HepG2 (cell line): ENCODE measurements around the gene ATF3. TPM values are rescaled to one million over a fixed set of nuclear protein-coding genes. Genes with fewer than 3 reads are reported as not detected.

Experiments used
- ATAC-seq: fragments of 200-7000 bp; cut with Tn5 transposase; 3 replicates; pipeline ENCODE4 v1.9.1; 2020; ENCODE audit warnings: mild to moderate bottlenecking, moderate library complexity
- BruUV-seq: library from RNA; stranded (reverse); fragments of 400-500 nt; replicated peaks from 2 replicates; lab custom pipeline; 2021; lab: Mats Ljungman, UMichigan
- CTCF ChIA-PET: fragments of 300-600 bp; formaldehyde crosslinking; extraction: SDS; loops from one replicate; lab custom pipeline; 2021; ENCODE audit warnings: low total read pairs, inconsistent platforms, low intra/inter-chr PET ratio; lab: Yijun Ruan, JAX
- POLR2A ChIA-PET: fragments of 350-600 bp; sonication (Branson Sonifier 250); formaldehyde crosslinking; loops from one replicate; lab custom pipeline; 2020; ENCODE audit warnings: antibody characterized with exemption, inconsistent platforms; lab: Yijun Ruan, JAX
- DNase-seq: peaks from one replicate; pipeline ENCODE4 v3.0.0-alpha.2; 2015; ENCODE audit warnings: low spot score
- FAIRE-seq: peaks from 3 replicates; lab custom pipeline; 2011; peaks lifted over from hg19 to GRCh38; lab: Jason Lieb, UNC
- H2AFZ ChIP-seq: one replicate; pipeline ENCODE4 v1.6.1; 2011; ENCODE audit warnings: low read length, inconsistent platforms
- H3K27ac ChIP-seq: fragments of 300-600 bp; 3 replicates; pipeline ENCODE4 v1.8.0; 2011; ENCODE audit warnings: mixed run types, mild to moderate bottlenecking, mixed read lengths, low read length, inconsistent platforms; ENCODE audit not compliant: insufficient read depth; ENCODE audit errors: extremely low read length
- H3K27me3 ChIP-seq, 2 experiments: fragments of 200-600 bp in 1 of 2; 2 replicates in 1 of 2; 3 replicates in 1 of 2; pipeline versions ENCODE4 v1.6.0 to v1.8.0; 2011; ENCODE audit warnings: low read length in 2 of 2, mild to moderate bottlenecking in 2 of 2, moderate library complexity in 2 of 2, inconsistent platforms in 1 of 2; ENCODE audit not compliant: insufficient read depth in 2 of 2, control insufficient read depth in 1 of 2
- H3K36me3 ChIP-seq, 2 experiments: fragments of 200-600 bp in 1 of 2; replicated peaks in 1 of 2; 2 replicates in 1 of 2; 3 replicates in 1 of 2; pipeline versions ENCODE4 v1.5.1 to v1.8.0; 2011; ENCODE audit warnings: low read length in 2 of 2, inconsistent platforms in 1 of 2; ENCODE audit not compliant: insufficient read depth in 2 of 2, control insufficient read depth in 1 of 2
- H3K4me1 ChIP-seq: 2 replicates; pipeline ENCODE4 v1.5.1; 2012; ENCODE audit warnings: low read length, inconsistent platforms; ENCODE audit not compliant: insufficient read depth
- H3K4me2 ChIP-seq: 2 replicates; pipeline ENCODE4 v1.6.0; 2011; ENCODE audit warnings: low read depth, low read length, inconsistent platforms
- H3K4me3 ChIP-seq, 3 experiments: fragments of 200-600 bp in 1 of 3; sonication (generic), shearing (Covaris generic) in 1 of 3; replicated peaks in 1 of 3; 2 replicates each; pipeline ENCODE4 v1.5.1; 2011 to 2016; ENCODE audit warnings: low read length in 3 of 3, inconsistent platforms in 2 of 3, low read depth in 2 of 3, mild to moderate bottlenecking in 2 of 3, control low read depth in 1 of 3, mixed read lengths in 1 of 3; ENCODE audit not compliant: insufficient read depth in 1 of 3
- H3K79me2 ChIP-seq: one replicate; pipeline ENCODE4 v1.6.1; 2011; ENCODE audit warnings: low read length, inconsistent platforms; ENCODE audit not compliant: insufficient read depth
- H3K9ac ChIP-seq: 2 replicates; pipeline ENCODE4 v1.6.0; 2011; ENCODE audit warnings: mild to moderate bottlenecking, low read depth, low read length, inconsistent platforms; ENCODE audit not compliant: insufficient read depth
- H3K9me3 ChIP-seq: 2 replicates; pipeline ENCODE4 v1.5.1; 2012; ENCODE audit warnings: mild to moderate bottlenecking, low read length
- H4K20me1 ChIP-seq: 2 replicates; pipeline ENCODE4 v1.6.0; 2011; ENCODE audit warnings: inconsistent platforms, mild to moderate bottlenecking, low read length, moderate library complexity; ENCODE audit not compliant: insufficient read depth
- ASH2L ChIP-seq: fragments of 300-600, 200-600 bp; sonication (generic); IDR thresholded peaks from 2 replicates; pipeline ENCODE4 v1.7.0; 2017; ENCODE audit warnings: low read depth, mild to moderate bottlenecking, moderate library complexity, mixed read lengths, low read length; ENCODE audit not compliant: insufficient read length
- ELF3 ChIP-seq: IDR thresholded peaks from 2 replicates; pipeline ENCODE4 v1.6.1; 2016; ENCODE audit warnings: missing genetic modification reagents, missing compliant biosample characterization
- IKZF4 ChIP-seq: sonication (generic); formaldehyde crosslinking; IDR thresholded peaks from 2 replicates; pipeline ENCODE4 v1.5.1; 2020; ENCODE audit warnings: borderline replicate concordance, mild to moderate bottlenecking, low read depth, missing genetic modification reagents; ENCODE audit errors: not compliant biosample characterization
- KAT7 ChIP-seq: IDR thresholded peaks from 2 replicates; pipeline ENCODE4 v1.6.1; 2018; ENCODE audit warnings: borderline replicate concordance, missing compliant biosample characterization
- MLLT10 ChIP-seq: sonication (generic); formaldehyde crosslinking; IDR thresholded peaks from 2 replicates; pipeline ENCODE4 v1.4.0; 2020; ENCODE audit warnings: missing genetic modification reagents
- SMC3 ChIP-seq: IDR thresholded peaks from 2 replicates; pipeline ENCODE4 v1.6.1; 2011; ENCODE audit warnings: low read length, improper control_type of control experiment
- STAG1 ChIP-seq: sonication (generic); formaldehyde crosslinking; IDR thresholded peaks from 2 replicates; pipeline ENCODE4 v1.4.0; 2020; ENCODE audit warnings: missing genetic modification reagents
- TEAD3 ChIP-seq: optimal IDR thresholded peaks from 2 replicates; pipeline ENCODE3; 2016; ENCODE audit warnings: borderline replicate concordance
- ZNF333 ChIP-seq: sonication (generic); formaldehyde crosslinking; IDR thresholded peaks from 2 replicates; pipeline ENCODE4 v1.4.0; 2020; ENCODE audit warnings: mild to moderate bottlenecking, missing genetic modification reagents, borderline replicate concordance
- ZNF550 ChIP-seq: sonication (generic); formaldehyde crosslinking; IDR thresholded peaks from 2 replicates; pipeline ENCODE4 v1.4.0; 2020; ENCODE audit warnings: mild to moderate bottlenecking, missing genetic modification reagents, borderline replicate concordance
- ZNF616 ChIP-seq: sonication (generic); formaldehyde crosslinking; IDR thresholded peaks from 2 replicates; pipeline ENCODE4 v1.5.0; 2020; ENCODE audit warnings: low read depth, mild to moderate bottlenecking, missing genetic modification reagents
- WGBS: methylation state at CpG from one replicate; pipeline ENCODE4 v1.1.6; 2017; ENCODE audit warnings: low lambda C conversion rate; 5-methylcytosine and 5-hydroxymethylcytosine counted together
- in situ Hi-C: cut with HindIII; loops from 2 replicates; pipeline ENCODE4 v1.10.0; 2017; ENCODE audit warnings: low pct_unique_long_range_greater_than_20kb; ENCODE audit not compliant: extremely low pct_ligation_motif_present
- intact Hi-C: fragments of 100-400 bp; cut with micrococcal nuclease; formaldehyde crosslinking; loops from one replicate; pipeline ENCODE4 v1.10.0; 2022; ENCODE audit not compliant: unreplicated experiment
- polyA plus RNA-seq, 8 experiments: library from polyadenylated mRNA; depleted of rRNA in 3 of 8; stranded (reverse) in 7 of 8; unstranded in 1 of 8; fragments of >200 nt; fragmentation: Illumina TruSeq in 4 of 8; extraction: Trizol in 4 of 8; gene quantifications; 2 replicates each; pipeline versions ENCODE4 v1.2.1 to v1.2.3, GENCODE V29; 2011 to 2016; ENCODE audit warnings: low read depth in 4 of 8, missing spikeins in 1 of 8, mixed read lengths in 1 of 8; ENCODE audit not compliant: insufficient read depth in 1 of 8
- total RNA-seq, 5 experiments: library from RNA; depleted of rRNA; stranded (reverse); fragments of >200 nt; fragmentation: Illumina TruSeq; extraction: Trizol; gene quantifications; 2 replicates each; pipeline ENCODE4 v1.2.3, GENCODE V29; 2016; ENCODE audit warnings: low read depth in 1 of 5
- TF ChIP-seq, protein P1 (sequence below): sonication (generic); formaldehyde crosslinking; IDR thresholded peaks from 2 replicates; pipeline ENCODE4 v1.4.0; 2020; ENCODE audit warnings: low read depth, missing genetic modification reagents
- TF ChIP-seq, protein P2 (sequence below): sonication (generic); formaldehyde crosslinking; IDR thresholded peaks from 2 replicates; pipeline ENCODE4 v1.5.0; 2020; ENCODE audit warnings: mild to moderate bottlenecking, missing genetic modification reagents, moderate library complexity
- TF ChIP-seq, protein P3 (sequence below): sonication (generic); formaldehyde crosslinking; IDR thresholded peaks from 2 replicates; pipeline ENCODE4 v1.5.0; 2020; ENCODE audit warnings: missing genetic modification reagents
- TF ChIP-seq, protein P4 (sequence below): sonication (generic); formaldehyde crosslinking; IDR thresholded peaks from 2 replicates; pipeline ENCODE4 v1.8.0; 2022; ENCODE audit warnings: low read depth, missing genetic modification reagents

Gene ATF3
- total and polyA plus RNA-seq, 2 of the 13 experiments (the other 11 are each of a cell fraction or from before 2014, with no cell fraction given), result 5.0 to 13.0 TPM

DNA sequence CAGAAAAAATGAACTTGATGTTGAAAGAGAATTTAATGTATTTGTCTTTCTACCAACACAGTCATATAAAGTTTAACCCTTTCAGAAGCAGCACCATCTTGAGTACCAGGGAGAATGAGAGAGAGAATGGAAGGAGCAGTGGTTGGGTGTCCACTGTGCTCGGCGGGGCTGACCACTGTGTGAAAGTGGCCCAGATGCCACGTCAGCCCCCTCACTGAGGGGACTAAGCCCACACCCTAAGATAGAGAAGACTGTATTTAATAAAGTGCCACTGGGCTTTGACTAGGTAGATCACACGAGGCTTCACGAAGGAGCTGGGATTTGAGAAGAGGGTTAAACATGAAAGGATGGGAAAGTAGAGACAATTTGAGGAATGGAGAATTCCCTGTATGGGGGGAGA, 59.9 kb downstream of the ATF3 start (continued):
- TF ChIP-seq, protein P1, sequence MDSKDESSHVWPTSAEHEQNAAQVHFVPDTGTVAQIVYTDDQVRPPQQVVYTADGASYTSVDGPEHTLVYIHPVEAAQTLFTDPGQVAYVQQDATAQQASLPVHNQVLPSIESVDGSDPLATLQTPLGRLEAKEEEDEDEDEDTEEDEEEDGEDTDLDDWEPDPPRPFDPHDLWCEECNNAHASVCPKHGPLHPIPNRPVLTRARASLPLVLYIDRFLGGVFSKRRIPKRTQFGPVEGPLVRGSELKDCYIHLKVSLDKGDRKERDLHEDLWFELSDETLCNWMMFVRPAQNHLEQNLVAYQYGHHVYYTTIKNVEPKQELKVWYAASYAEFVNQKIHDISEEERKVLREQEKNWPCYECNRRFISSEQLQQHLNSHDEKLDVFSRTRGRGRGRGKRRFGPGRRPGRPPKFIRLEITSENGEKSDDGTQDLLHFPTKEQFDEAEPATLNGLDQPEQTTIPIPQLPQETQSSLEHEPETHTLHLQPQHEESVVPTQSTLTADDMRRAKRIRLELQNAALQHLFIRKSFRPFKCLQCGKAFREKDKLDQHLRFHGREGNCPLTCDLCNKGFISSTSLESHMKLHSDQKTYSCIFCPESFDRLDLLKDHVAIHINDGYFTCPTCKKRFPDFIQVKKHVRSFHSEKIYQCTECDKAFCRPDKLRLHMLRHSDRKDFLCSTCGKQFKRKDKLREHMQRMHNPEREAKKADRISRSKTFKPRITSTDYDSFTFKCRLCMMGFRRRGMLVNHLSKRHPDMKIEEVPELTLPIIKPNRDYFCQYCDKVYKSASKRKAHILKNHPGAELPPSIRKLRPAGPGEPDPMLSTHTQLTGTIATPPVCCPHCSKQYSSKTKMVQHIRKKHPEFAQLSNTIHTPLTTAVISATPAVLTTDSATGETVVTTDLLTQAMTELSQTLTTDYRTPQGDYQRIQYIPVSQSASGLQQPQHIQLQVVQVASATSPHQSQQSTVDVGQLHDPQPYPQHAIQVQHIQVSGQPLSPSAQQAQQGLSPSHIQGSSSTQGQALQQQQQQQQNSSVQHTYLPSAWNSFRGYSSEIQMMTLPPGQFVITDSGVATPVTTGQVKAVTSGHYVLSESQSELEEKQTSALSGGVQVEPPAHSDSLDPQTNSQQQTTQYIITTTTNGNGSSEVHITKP, result no peak
- no peak for TF ChIP-seq IKZF4 (CRISPR knock-in tag)
- TF ChIP-seq ZNF333, result no peak

DNA sequence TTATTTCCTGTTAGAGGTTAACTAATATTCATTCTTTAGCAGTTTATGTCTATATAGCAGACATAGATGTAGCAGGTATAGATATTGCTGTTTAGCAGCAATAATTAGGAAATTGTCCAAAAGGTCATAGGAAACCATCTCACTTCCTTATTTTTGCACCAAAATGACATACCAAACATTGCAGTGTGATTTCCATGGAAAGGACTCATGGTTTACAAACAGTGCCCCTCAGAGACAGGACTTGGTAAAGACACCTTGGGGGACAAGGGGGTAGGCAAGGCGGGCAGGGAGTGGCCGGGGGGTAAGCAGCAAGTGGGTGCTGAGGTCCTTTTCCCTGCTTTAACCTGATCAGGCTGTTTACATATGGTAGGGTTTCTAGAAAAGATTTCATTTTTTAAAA, 60.5 kb downstream of the ATF3 start:
- Histone ChIP-seq H3K79me2 (no peaks in the 10 kb centered on the region), H3K9me3 (no peaks in the 10 kb centered on the region), H3K36me3 (no peaks in the 10 kb centered on the region), H3K4me1 (peaks cover 34% of the 10 kb centered on the region), H4K20me1 (no peaks in the 10 kb centered on the region), H3K4me2 (no peak overlapping the region), H3K9ac (no peak overlapping the region), H3K27me3 (peaks cover 3 to 32% of the 10 kb centered on the region in 2 experiments; a peak in 4 of 5 replicates), H3K4me3 (no peak overlapping the region)
- in situ Hi-C loops, result loop anchor here (5.0 kb wide), 1 partner anchor 113 kb away; no protein-coding TSS in a partner anchor
- no peak for ATAC-seq
- WGBS, result 3% methylated on average over 2 of the region's 2 CpGs
- BruUV-seq, result no TSS peak
- peak; percentile 43 for DNase-seq
- ChIA-PET CTCF (no interaction called here), POLR2A (no interaction called here)
- no peak for FAIRE-seq
- TF ChIP-seq, protein P2, sequence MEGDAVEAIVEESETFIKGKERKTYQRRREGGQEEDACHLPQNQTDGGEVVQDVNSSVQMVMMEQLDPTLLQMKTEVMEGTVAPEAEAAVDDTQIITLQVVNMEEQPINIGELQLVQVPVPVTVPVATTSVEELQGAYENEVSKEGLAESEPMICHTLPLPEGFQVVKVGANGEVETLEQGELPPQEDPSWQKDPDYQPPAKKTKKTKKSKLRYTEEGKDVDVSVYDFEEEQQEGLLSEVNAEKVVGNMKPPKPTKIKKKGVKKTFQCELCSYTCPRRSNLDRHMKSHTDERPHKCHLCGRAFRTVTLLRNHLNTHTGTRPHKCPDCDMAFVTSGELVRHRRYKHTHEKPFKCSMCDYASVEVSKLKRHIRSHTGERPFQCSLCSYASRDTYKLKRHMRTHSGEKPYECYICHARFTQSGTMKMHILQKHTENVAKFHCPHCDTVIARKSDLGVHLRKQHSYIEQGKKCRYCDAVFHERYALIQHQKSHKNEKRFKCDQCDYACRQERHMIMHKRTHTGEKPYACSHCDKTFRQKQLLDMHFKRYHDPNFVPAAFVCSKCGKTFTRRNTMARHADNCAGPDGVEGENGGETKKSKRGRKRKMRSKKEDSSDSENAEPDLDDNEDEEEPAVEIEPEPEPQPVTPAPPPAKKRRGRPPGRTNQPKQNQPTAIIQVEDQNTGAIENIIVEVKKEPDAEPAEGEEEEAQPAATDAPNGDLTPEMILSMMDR (CRISPR knock-in tag), result peak; percentile 45
- no peak for TF ChIP-seq MLLT10 (CRISPR knock-in tag)
- TF ChIP-seq, protein P3, sequence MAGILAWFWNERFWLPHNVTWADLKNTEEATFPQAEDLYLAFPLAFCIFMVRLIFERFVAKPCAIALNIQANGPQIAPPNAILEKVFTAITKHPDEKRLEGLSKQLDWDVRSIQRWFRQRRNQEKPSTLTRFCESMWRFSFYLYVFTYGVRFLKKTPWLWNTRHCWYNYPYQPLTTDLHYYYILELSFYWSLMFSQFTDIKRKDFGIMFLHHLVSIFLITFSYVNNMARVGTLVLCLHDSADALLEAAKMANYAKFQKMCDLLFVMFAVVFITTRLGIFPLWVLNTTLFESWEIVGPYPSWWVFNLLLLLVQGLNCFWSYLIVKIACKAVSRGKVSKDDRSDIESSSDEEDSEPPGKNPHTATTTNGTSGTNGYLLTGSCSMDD (CRISPR knock-in tag), result no peak
- TF ChIP-seq STAG1 (CRISPR knock-in tag), result peak; percentile 33; the same call in 1 of the 2 replicates
- TF ChIP-seq KAT7 (CRISPR knock-in tag), result no peak
- no peak for TF ChIP-seq ZNF550 (CRISPR knock-in tag)
- no peak for TF ChIP-seq ASH2L
- peak; percentile 43 for TF ChIP-seq TEAD3 (CRISPR knock-in tag)
- TF ChIP-seq ZNF616 (CRISPR knock-in tag), result no peak
- peak; percentile 21; the same call in 1 of the 2 replicates for TF ChIP-seq SMC3
- 0 out of 2 replicates have a peak, but pooled peaks have one; percentile 20 for TF ChIP-seq ELF3 (CRISPR knock-in tag)
- TF ChIP-seq, protein P4, sequence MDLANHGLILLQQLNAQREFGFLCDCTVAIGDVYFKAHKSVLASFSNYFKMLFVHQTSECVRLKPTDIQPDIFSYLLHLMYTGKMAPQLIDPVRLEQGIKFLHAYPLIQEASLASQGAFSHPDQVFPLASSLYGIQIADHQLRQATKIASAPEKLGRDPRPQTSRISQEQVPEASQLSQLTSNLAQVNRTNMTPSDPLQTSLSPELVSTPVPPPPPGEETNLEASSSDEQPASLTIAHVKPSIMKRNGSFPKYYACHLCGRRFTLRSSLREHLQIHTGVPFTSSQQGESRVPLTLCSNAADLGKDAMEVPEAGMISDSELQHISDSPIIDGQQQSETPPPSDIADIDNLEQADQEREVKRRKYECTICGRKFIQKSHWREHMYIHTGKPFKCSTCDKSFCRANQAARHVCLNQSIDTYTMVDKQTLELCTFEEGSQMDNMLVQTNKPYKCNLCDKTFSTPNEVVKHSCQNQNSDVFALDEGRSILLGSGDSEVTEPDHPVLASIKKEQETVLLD, result no peak
- TF ChIP-seq, all 625 proteins: peak for 5
- Histone ChIP-seq H2AFZ (no peak overlapping the region), H3K27ac (no peak overlapping the region)
- intact Hi-C loops, result loop anchor here (5.0 kb wide), 1 partner anchor 328 kb away; no protein-coding TSS in a partner anchor
